BLaER1 (cell line): ENCODE measurements around the gene MGAT5.

Experiments used
- H3K27ac ChIP-seq: shearing (Covaris generic); formaldehyde crosslinking; 2 replicates; pipeline ENCODE4 v1.8.1; 2022
- H3K27me3 ChIP-seq: shearing (Covaris generic); formaldehyde crosslinking; 2 replicates; pipeline ENCODE4 v1.8.1; 2022
- H3K36me3 ChIP-seq: shearing (Covaris generic); formaldehyde crosslinking; 2 replicates; pipeline ENCODE4 v1.8.1; 2022
- H3K4me1 ChIP-seq: shearing (Covaris generic); formaldehyde crosslinking; 2 replicates; pipeline ENCODE4 v1.8.1; 2022
- H3K4me2 ChIP-seq: shearing (Covaris generic); formaldehyde crosslinking; 2 replicates; pipeline ENCODE4 v1.8.1; 2022
- H3K4me3 ChIP-seq: shearing (Covaris generic); formaldehyde crosslinking; 2 replicates; pipeline ENCODE4 v1.8.1; 2022
- H3K9ac ChIP-seq: shearing (Covaris generic); formaldehyde crosslinking; 2 replicates; pipeline ENCODE4 v1.8.1; 2022
- H3K9me3 ChIP-seq: shearing (Covaris generic); formaldehyde crosslinking; 2 replicates; pipeline ENCODE4 v1.8.1; 2022
- H4K20me1 ChIP-seq: shearing (Covaris generic); formaldehyde crosslinking; 2 replicates; pipeline ENCODE4 v1.8.1; 2022
- Cebpa-rat ChIP-seq: shearing (Covaris generic); IDR thresholded peaks from 2 replicates; pipeline ENCODE4 v1.8.1; 2022

The MGAT5 gene

GRCh38 chr2:134238371-134238770 lies 15.5 kb upstream of the MGAT5 start:
- TF ChIP-seq Cebpa-rat = no peak
- peak overlapping the region; percentile 12; the same call in 1 of the 2 replicates for H3K4me2 ChIP-seq
- no peak overlapping the region for H3K4me3 ChIP-seq
- H3K27me3 ChIP-seq = no peaks in the 10 kb centered on the region
- peaks cover 10% of the 10 kb centered on the region; the same call in 1 of the 2 replicates for H4K20me1 ChIP-seq
- no peaks in the 10 kb centered on the region for H3K9me3 ChIP-seq
- H3K9ac ChIP-seq = no peak overlapping the region
- H3K27ac ChIP-seq = no peak overlapping the region
- H3K36me3 ChIP-seq = peaks cover 25% of the 10 kb centered on the region; the same call in 1 of the 2 replicates
- H3K4me1 ChIP-seq = peaks cover 100% of the 10 kb centered on the region

GRCh38 chr2:134240061-134240460 lies 13.8 kb upstream of the MGAT5 start:
- H3K36me3 ChIP-seq = peaks cover 25% of the 10 kb centered on the region; the same call in 1 of the 2 replicates
- peaks cover 26% of the 10 kb centered on the region; the same call in 1 of the 2 replicates for H4K20me1 ChIP-seq
- H3K9ac ChIP-seq = no peak overlapping the region
- peaks cover 100% of the 10 kb centered on the region for H3K4me1 ChIP-seq
- H3K4me3 ChIP-seq = no peak overlapping the region
- peak overlapping the region; percentile 64 for H3K4me2 ChIP-seq
- H3K27me3 ChIP-seq = no peaks in the 10 kb centered on the region
- TF ChIP-seq Cebpa-rat = no peak
- H3K9me3 ChIP-seq = no peaks in the 10 kb centered on the region
- H3K27ac ChIP-seq = peak overlapping the region; percentile 15; the same call in 1 of the 2 replicates

- Histone ChIP-seq H3K9me3 (no peaks in the 10 kb centered on the region), H3K27ac (no peak overlapping the region), H3K4me1 (peaks cover 100% of the 10 kb centered on the region), H3K27me3 (no peaks in the 10 kb centered on the region), H3K9ac (no peak overlapping the region), H3K36me3 (peaks cover 14% of the 10 kb centered on the region; the same call in 1 of the 2 replicates), H3K4me2 (peak overlapping the region; percentile 89), H3K4me3 (no peak overlapping the region), H4K20me1 (peaks cover 37% of the 10 kb centered on the region; the same call in 1 of the 2 replicates)
- no peak for TF ChIP-seq Cebpa-rat
Observed at GRCh38 chr2:134241911-134242310, 12.0 kb upstream of the MGAT5 start.

- H3K27ac ChIP-seq = peak overlapping the region; percentile 72
- peak overlapping the region; percentile 89 for H3K4me2 ChIP-seq
- peaks cover 100% of the 10 kb centered on the region for H3K4me1 ChIP-seq
- no peak overlapping the region for H3K4me3 ChIP-seq
- peaks cover 37% of the 10 kb centered on the region; the same call in 1 of the 2 replicates for H4K20me1 ChIP-seq
- no peak for TF ChIP-seq Cebpa-rat
- peaks cover 14% of the 10 kb centered on the region; the same call in 1 of the 2 replicates for H3K36me3 ChIP-seq
- H3K27me3 ChIP-seq = no peaks in the 10 kb centered on the region
- no peaks in the 10 kb centered on the region for H3K9me3 ChIP-seq
- no peak overlapping the region for H3K9ac ChIP-seq
Observed at GRCh38 chr2:134243244-134243643, 10.6 kb upstream of the MGAT5 start.

GRCh38 chr2:134244086-134244485 lies 9.8 kb upstream of the MGAT5 start:
- peaks cover 12% of the 10 kb centered on the region; the same call in 1 of the 2 replicates for H3K36me3 ChIP-seq
- TF ChIP-seq Cebpa-rat = no peak
- H3K4me2 ChIP-seq = peak overlapping the region; percentile 89
- H4K20me1 ChIP-seq = peaks cover 46% of the 10 kb centered on the region; the same call in 1 of the 2 replicates
- H3K4me1 ChIP-seq = peaks cover 100% of the 10 kb centered on the region
- no peaks in the 10 kb centered on the region for H3K27me3 ChIP-seq
- H3K9ac ChIP-seq = peak overlapping the region; percentile 49; the same call in 1 of the 2 replicates
- H3K9me3 ChIP-seq = no peaks in the 10 kb centered on the region
- H3K4me3 ChIP-seq = peak overlapping the region; percentile 16; the same call in 1 of the 2 replicates
- H3K27ac ChIP-seq = peak overlapping the region; percentile 72

- Histone ChIP-seq H3K9ac (peak overlapping the region; percentile 49; the same call in 1 of the 2 replicates), H3K27me3 (no peaks in the 10 kb centered on the region), H3K36me3 (peaks cover 14% of the 10 kb centered on the region; the same call in 1 of the 2 replicates), H3K9me3 (no peaks in the 10 kb centered on the region), H3K4me1 (peaks cover 100% of the 10 kb centered on the region), H4K20me1 (peaks cover 50% of the 10 kb centered on the region; the same call in 1 of the 2 replicates), H3K4me2 (peak overlapping the region; percentile 89), H3K27ac (peak overlapping the region; percentile 72), H3K4me3 (peak overlapping the region; percentile 16; the same call in 1 of the 2 replicates)
- no peak for TF ChIP-seq Cebpa-rat
Observed at GRCh38 chr2:134244587-134244986, 9.3 kb upstream of the MGAT5 start.

- Histone ChIP-seq H3K4me3 (peak overlapping the region; percentile 43; the same call in 1 of the 2 replicates), H3K27ac (peak overlapping the region; percentile 76), H4K20me1 (peaks cover 56% of the 10 kb centered on the region; the same call in 1 of the 2 replicates), H3K4me1 (peaks cover 100% of the 10 kb centered on the region), H3K9ac (peak overlapping the region; percentile 50), H3K9me3 (no peaks in the 10 kb centered on the region), H3K27me3 (no peaks in the 10 kb centered on the region), H3K36me3 (peaks cover 23% of the 10 kb centered on the region; the same call in 1 of the 2 replicates), H3K4me2 (peak overlapping the region; percentile 89)
- TF ChIP-seq Cebpa-rat = no peak
Observed at GRCh38 chr2:134245340-134245984, 8.4 kb upstream of the MGAT5 start.

- H3K27ac ChIP-seq = peak overlapping the region; percentile 76
- H4K20me1 ChIP-seq = peaks cover 65% of the 10 kb centered on the region; the same call in 1 of the 2 replicates
- H3K9ac ChIP-seq = peak overlapping the region; percentile 50
- H3K4me3 ChIP-seq = peak overlapping the region; percentile 43
- H3K9me3 ChIP-seq = no peaks in the 10 kb centered on the region
- no peak for TF ChIP-seq Cebpa-rat
- H3K4me1 ChIP-seq = peaks cover 100% of the 10 kb centered on the region
- no peaks in the 10 kb centered on the region for H3K27me3 ChIP-seq
- peaks cover 22% of the 10 kb centered on the region; the same call in 1 of the 2 replicates for H3K36me3 ChIP-seq
- H3K4me2 ChIP-seq = peak overlapping the region; percentile 89
Observed at GRCh38 chr2:134246154-134246874, 7.6 kb upstream of the MGAT5 start.

GRCh38 chr2:134247679-134248078 lies 6.2 kb upstream of the MGAT5 start:
- peak overlapping the region; percentile 89 for H3K4me2 ChIP-seq
- no peak overlapping the region for H3K9ac ChIP-seq
- peaks cover 100% of the 10 kb centered on the region for H3K4me1 ChIP-seq
- no peak overlapping the region for H3K4me3 ChIP-seq
- H3K27me3 ChIP-seq = no peaks in the 10 kb centered on the region
- TF ChIP-seq Cebpa-rat = no peak
- H4K20me1 ChIP-seq = peaks cover 72% of the 10 kb centered on the region; the same call in 1 of the 2 replicates
- H3K27ac ChIP-seq = peak overlapping the region; percentile 68
- H3K9me3 ChIP-seq = no peaks in the 10 kb centered on the region
- H3K36me3 ChIP-seq = peaks cover 26% of the 10 kb centered on the region; the same call in 1 of the 2 replicates
